Renal pelvis (tissue), 4 donors: ENCODE data around the gene MGME1. TPM values are rescaled to one million over a fixed set of nuclear protein-coding genes. Genes with fewer than 3 reads are reported as not detected.
A peak's percentile ranks its signal among the peaks of the same experiment; 100 is the strongest.
"Not testable (repeated sequence)": the region's sequence is repeated elsewhere in the genome, so short reads cannot be mapped to it uniquely, and the experiment has no call there.

Experiments used
- DNase-seq: peaks from one replicate; pipeline ENCODE4 v3.0.0-alpha.2; 2013
- polyA plus RNA-seq, 3 donors: library from polyadenylated mRNA; unstranded; fragments of 120-200 nt; gene quantifications; one replicate each; pipeline ENCODE4 v1.2.1, GENCODE V29; 2013; ENCODE audit not compliant: insufficient read length in 3 of 3

MGME1 gene
- polyA plus RNA-seq, 3 donors: 38.9 to 47.0 (median 46.7) TPM

DNA sequence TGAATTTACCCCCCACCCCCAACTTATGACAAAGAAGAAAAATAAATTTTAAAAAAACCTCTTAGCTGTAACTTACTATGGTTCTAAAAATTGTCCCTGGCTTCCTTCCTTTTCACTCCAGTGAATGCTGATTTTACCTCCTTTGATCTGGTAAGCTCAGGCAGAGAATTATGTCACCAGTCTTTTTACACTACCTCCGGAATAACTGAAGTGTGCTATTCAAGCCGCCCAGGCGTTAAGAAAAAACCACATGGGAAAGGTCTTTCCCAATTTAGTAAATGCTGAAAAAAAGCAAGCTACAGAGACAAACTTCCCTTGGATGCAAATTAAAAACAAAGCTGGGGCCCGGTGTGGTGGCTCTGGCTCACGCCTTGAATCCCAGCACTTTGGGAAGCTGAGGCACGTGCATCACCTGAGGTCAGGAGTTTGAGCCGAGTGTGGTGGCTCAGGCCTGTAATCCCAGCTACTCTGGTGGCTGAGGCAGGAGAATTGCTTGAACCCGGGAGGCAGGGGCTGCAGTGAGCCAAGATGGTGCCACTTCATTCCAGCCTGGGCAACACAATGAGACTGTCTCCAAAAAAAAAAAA is 12.6 kb upstream of the MGME1 start:
- DNase-seq: no peak

DNA sequence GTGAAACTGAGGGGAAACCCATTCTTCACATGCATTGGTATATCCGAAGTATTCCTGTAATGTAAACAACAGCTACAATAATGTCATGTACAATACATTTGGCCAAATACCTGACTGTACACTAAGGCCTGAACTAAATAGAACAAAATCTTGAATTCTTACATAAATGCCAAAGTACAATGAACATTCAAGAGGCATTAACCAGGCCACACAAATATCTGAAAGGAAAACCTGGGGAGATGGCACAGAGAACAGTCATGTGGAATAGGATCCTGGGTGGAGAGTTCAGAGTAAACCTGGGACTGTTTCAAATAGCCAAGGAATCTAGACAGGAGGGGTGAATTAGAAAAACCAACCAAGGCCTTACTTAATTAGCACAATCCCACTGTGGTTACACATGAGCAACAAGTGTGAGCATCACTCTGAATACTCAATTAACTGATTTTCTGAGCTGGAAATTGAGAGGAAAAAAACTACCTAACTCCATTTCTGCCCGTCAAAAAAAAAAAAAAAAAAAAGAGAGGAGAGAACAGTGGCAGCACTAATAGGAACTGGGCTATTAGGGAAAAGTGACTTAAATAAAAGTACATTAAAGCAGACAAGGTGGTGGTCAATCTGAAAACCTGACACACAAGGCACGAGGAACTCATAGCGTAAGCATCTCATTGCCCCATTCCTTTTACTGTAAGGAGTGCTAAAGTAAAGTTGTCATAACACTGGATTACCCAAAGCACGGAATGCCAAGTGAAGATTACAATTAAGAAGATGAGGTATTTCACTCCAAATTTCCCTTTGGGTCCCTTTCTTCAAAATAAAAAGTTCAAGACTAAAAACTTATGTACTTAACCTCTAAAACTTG is 11.1 kb upstream of the MGME1 start:
- no peak for DNase-seq

DNA sequence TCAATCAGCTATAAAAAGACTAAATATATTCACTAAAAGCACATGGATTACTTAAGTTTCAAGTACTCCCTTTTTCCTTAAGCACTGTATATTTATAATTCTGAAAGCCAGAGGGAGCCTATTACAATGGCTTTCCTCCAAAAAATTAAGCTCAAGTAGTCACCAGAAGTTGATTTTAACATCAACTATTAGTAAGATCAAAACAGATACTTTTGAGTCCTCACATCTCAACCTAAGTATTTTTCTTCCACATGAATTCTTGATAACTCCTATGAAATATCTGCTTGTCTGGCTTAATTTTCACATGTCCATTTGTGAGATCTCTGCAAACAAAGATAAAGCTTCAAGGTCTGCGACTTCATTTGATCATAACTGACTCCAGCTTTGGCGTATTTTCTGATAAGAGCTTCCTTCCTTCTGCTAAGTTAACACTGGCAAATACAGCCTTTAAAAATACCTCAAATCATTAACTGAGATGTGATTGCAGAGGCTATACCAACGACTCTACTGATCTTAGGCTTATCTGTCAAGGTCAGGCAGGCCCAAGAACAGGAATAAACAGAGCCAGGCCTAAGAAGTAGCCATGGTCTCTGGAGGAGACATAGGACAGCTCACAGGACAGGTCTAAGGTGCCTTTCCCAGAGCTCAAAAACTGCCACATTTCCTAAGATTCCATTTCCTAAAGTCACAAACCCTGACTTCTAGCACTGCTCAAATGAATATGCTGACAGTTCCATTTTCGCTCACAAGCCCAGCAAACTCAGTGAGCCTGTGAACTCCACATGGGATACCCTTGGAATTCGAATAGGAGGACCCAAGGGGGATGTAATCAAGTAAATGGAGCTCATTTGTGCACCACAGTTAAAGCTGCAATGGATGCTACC is 10.2 kb upstream of the MGME1 start:
- DNase-seq: no peak

DNA sequence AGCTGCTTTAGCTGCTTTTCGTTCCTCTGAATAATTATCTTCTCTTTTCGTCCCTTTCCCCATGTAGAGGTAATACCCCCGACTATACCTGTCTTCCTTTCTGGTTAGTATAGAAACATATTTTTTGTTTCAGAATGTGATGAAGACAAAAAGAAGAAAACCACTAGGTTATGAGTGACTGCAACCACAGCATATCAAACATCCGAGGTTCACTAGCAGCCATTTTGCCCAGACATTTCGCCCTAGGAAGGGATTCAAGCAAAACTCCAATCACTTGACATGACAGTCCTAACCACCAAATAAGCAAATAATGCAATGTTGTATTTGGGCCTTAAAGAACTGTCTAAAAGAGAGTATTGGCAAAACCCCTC is 9.6 kb upstream of the MGME1 start:
- no peak for DNase-seq

DNA sequence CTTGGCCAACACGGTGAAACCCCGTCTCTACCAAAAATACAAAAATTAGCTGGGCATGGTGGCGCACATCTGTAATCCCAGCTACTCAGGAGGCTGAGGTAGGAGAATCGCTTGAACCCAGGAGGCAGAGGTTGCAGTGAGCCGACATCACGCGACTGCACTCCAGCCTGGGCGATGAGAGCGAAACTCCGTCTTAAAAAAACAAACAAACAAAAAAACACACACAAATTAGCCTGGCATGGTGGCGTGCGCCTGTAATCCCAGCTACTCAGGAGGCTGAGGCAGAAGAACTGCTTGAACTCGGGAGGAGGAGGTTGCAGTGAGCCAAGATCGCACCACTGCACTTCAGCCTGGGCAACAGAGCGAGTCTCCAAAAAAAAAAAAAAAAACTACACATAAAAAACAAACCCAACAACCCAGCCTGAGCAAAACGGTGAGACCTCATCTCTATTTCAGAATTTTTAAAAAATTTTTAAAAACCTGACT is 8.4 kb upstream of the MGME1 start:
- not testable (repeated sequence) for DNase-seq

DNA sequence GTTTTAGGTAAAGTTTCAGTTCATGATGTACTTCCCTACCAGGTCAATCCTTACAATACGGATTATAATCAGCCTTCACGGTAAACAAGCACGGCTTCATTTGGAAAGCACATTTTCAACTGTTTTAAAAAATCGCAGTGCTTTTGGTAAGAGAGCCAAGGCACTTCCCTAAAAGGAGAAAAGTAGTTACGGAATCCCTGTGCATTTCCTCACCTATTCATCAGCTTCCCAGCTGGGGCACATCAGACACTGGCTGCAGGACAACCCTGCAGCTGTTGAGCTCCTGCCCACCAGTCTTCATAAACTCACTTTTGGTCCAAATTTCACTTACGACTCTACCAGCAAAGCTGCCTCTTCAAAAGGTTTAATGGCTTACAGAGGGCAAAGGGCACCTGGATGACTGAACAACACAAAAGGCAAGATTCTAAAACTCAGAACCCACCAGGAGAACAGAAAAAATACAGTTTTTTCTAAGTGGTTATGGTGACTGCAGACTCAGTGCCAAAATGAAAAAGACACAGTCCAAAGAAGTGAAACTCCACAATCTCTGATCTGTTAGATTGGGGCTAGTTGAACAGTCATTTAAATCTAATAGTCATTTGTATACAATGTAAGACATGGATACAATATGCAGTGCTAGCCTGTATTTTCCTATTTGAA is 7.8 kb upstream of the MGME1 start:
- no peak for DNase-seq

DNA sequence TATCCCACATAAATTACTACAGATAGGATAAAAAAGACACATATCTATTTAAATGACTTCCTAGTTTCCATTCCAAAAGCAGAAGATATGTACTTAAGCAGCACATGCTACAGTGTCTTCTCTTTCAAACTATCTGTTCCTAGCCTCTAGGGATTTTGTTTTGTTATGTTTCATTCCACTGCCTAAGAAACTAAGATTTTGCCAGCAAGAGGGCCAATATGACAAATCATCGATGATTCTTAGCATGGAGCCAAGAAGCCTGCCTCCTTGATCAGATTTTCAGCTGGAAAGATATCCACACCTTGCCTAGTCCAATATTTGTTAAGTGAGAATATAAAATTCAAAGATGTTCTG is 7.3 kb upstream of the MGME1 start:
- no peak for DNase-seq

DNA sequence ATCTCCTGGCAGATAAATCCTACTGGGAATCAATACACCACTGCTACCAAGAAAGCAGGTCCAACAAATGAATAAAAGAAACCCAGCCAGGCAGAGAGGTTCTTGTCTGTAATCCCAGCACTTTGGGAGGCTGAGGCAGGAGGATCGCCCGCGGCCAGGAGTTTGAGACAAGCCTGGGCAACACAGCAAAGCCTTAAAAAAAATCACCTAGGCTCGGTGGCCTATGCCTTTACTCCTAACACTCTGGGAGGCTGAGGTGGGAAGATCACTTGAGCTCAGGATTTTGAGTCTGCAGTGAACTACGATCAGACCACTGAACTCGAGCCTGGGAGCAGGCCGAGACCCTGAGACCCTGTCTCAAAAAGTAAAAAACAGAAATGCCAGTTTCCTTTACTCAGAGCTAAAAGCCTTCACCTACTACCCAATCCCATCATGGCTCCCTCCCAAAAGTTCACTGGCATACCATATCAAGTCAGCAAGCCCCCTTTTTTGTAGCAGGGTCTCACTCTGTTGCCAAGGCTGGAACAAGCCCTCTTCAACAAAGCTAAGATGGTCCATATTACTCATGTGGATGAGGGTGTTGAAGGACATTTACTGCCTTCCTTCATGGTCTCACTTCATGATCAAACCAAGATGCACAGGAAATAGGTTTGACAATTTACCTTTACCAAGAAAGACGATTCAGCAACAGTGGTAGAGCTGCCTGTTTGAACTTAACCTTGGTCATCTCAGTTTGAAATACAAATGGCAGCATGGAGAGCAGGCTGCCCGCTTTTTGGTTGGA is 5.5 kb upstream of the MGME1 start:
- no peak for DNase-seq

DNA sequence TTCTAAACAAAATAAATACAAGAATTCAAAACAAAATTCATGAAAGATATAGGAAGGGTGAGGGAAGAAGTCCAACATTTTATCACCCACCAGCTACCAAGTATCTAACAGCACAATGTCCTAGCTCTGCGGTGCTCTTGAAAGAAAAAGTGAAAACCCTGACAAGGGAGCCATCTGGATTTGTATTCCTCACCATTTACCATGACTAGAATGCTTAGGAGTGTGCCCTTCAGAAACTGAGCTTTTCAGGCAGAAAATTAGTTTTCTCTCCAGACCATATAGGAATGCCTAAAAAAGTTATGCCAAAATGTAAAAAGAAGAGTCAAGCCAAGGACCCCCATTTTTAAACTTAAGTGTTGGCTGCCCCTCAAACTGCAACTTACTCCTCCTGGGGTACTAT is 4.7 kb upstream of the MGME1 start:
- DNase-seq: no peak

DNA sequence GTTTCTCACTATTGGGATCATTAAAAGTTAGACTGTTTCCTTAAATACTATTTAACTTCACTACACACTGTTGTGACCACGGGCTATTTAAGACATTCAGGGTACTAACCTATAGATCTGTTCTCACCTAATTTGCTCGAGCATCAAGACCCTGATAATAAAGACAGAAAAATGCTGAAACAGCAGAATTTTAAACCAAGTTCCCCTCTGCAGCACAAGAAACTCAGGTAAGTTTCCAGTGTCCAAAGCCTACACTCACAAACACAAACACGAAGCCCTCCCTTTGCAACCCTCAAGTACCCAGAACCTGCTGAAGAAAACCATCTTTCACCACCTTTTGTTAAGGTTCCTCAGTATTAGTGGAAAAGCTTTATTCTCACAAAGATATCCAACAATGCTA is 4.2 kb upstream of the MGME1 start:
- DNase-seq: no peak

DNA sequence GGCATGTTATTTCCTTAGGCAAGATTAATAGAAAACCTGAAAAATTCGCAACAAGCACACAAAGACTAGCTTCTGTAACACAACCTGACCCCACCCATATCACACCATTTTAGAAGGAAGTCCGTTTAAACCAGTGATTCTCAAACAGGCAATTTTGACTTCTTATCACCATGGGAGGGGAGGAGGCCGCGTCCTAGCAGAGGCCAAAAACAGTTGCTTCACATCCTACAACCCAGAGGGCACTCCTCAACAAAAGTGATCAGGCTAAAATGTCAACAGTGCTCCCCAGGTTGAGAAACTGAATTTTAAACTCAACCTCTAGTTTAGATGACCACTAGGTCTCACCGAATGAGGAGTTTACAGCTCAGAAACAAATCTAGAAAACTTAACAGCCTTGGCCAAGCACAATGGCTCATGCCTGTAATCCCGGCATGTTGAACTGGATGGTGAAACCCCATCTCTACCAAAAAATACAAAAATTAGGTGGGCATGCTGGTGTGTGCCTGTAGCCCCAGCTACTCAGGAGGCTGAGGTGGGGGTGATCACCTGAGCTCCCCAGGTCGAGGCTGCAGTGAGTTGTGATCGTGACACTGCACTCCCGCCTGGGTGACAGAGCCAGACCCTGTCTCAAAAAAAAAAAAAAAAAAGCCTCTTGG is 3.6 kb upstream of the MGME1 start:
- no peak for DNase-seq

DNA sequence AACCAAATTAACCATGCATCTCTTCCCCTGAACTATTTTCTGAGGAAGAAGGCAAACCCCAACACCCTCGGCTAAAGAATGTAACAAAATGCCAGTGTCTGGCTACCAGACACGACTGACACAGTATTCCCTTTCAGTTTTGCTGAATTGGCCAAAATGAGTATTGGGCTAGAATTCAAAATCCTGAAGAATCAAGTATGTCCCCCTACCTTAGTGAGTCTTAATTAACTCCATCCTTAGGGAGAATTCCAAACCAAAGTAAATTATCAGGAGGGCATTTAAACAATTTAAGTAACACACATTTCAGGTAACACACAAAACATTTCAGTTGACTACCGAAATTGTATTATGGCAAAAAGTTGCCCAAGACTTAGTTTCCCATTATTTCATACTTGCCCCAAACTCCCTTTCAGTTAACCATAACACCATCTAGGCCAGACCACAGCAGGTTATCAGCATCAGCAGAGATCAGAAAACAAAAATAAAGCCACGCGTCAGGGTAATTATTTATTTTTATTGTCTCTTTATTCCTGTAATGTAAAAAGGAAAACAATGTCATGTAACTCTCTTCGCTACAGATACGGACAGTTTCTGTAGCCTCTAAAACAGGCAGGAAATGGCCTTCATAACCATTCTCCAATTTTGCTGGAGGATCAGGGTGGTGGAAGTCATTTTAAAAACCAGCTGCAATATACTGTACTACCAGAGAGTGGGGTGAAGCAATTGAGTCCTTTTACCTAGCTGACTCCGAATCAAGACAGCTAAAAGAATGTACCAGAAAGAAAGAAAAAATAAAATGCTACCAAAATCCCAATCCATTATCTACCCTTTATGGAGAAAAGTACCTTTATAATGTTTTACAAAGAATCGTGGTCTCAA is 2.1 kb upstream of the MGME1 start:
- no peak for DNase-seq

DNA sequence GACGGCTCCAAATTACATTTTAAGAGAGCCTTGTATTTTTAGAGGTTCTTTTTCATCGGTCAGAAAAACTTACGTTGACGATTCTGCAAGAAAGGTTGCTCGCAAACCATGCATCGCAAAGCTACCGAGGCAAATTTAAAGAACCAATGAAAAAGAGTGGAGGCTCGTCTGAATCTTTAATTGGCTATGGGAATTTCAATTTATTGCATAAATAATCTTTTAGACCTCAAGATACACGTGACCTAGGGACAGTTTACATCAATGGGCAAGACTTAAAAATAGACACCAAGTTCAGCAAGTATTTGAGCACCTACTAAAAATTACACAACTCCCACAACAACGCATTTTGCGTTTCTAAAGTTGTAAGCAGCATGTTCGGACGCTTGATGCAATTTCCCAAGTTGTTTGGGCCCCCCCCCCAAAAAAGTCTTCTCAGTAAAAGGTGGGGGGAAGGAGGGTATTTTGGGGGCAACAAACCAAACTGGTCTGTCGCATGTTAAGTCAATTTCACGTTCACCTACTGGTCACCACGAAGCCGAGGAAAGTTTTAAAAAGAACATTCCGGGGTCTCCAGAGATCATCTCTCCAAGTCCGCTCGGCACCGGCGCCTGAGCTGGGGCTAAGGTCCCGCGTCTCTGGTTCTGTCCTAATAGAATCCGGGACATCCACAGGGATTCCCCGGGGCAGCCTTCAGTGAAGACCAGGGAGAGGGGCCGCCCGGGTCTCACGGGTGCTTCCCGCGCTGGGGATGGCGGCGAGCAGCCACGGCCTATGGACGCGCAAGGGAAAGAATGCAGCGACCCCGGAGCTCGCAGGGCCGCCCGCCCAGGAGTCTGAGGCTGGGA is 1.1 kb upstream of the MGME1 start:
- no peak for DNase-seq

DNA sequence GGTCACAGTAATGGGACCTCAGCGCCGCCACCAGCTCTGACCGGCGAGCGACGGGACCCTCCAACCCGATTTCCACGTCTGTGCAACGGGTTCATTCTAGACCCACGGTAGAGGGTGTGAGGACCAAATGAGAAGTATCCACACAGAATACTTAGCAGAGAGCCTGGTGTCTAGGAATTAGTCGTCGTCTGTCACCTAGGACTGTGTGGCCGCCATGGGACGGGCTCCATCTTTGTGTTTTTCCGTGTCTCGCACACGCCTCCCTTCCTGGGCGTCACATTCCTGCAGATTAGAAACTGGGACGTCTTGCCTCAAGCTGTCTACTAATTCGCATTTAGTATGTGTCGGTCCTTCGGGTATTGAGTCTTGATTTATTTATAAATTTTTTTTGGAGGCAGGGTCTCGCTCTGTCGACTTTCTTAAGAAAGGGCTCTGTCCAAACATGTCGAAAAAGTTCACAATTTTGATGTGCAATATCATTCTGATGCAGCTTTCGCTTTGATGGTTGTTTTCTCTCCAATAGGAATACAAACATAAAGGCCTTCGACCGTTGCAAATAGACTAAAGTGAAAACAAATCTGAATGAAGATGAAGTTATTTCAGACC is 563 bp downstream of the MGME1 start:
- peak; percentile 58 for DNase-seq

DNA sequence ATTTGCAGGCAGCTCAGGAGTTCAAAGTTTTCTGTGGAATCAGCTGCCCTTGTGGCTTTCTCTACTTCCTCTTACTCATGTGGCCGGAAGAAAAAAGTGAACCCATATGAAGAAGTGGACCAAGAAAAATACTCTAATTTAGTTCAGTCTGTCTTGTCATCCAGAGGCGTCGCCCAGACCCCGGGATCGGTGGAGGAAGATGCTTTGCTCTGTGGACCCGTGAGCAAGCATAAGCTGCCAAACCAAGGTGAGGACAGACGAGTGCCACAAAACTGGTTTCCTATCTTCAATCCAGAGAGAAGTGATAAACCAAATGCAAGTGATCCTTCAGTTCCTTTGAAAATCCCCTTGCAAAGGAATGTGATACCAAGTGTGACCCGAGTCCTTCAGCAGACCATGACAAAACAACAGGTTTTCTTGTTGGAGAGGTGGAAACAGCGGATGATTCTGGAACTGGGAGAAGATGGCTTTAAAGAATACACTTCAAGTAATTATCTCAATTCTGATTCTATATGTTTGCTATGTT is 1.1 kb downstream of the MGME1 start:
- peak; percentile 59 for DNase-seq

DNA sequence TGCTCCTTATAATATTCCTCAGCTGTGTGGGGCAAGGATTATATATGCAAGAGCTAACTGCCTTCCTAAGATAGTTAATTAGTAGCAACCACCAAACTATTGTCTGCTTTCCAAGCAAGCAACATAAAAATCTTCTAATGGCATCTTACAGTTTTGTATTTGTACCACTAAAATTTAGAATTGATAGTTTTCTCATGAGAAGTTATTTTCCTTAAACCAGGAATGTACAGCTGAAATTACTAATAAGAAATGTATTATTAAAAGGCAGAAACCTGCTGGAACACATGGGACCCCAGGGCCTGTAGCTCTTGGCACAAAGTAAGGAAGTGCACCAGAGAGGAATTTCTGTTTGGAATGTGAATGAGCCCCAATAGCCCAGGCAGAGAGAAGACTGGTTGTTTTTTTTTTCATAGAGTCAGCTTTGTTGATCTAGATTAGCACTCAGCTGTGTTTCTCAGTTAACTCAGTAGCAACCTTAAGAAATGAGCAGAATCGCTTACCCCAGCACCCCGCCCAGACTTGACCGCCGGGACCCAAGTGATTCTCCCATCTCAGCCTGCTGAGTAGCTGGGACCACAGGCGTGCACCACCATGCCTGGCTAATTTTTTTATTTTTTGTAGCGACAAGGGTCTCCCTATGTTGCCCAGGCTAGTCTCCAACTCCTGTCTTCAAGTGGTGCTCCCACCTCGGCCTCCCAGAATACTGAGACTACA is 2.6 kb downstream of the MGME1 start:
- DNase-seq: no peak

DNA sequence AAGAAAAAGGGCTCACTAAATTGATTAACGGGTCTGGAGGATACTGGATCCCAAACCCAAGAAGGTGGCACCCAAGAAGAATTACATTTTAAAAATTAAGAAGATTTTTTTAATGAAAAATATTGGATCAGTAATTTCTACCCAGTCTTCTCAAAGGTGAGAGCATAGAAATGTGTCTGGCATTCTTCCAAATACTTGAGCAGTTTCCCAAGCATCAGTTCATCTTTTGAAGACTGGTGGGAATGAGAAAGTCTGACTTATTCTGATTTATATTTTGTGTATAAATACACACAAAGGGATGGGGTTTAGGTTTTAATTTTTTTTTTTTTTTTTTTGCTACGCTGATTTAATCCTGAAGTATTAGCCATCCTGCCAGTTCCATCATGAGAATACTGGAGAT is 3.3 kb downstream of the MGME1 start:
- DNase-seq: no peak
